GM18502 (cell line): Measurements from ENCODE around the gene ARHGAP24.
A peak's percentile ranks its signal among the peaks of the same experiment; 100 is the strongest.
"Not testable (repeated sequence)": the region's sequence is repeated elsewhere in the genome, so short reads cannot be mapped to it uniquely, and the experiment has no call there.

ENCODE experiments used
- ATAC-seq: cut with Tn5 transposase; IDR thresholded peaks from one replicate; pipeline ENCODE4 v1.9.1; 2021; ENCODE audit warnings: mild to moderate bottlenecking; ENCODE audit not compliant: unreplicated experiment, poor library complexity

The ARHGAP24 gene

GRCh38 chr4:85632981-85633380, 158.0 kb downstream of the ARHGAP24 start:
- ATAC-seq: no peak

DNA sequence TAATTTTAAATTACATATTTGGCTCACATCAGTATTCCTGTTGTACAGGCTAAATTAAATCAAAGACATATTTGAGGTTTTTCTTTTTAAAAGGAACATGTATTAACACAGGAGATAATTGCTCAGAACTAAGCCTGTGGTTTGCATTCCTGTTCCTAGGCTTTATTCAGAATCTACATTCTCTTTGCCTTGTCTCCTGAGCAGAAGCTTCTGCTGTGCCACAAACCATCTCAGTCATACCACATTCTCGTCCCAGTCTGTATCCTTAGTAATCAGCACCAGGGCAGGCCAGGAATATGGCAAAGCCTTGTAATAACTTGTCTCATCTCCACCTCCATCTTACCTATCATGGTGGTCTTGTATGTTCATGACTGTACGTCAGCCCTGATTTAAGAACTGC, 162.8 kb downstream of the ARHGAP24 start:
- ATAC-seq: no peak

DNA sequence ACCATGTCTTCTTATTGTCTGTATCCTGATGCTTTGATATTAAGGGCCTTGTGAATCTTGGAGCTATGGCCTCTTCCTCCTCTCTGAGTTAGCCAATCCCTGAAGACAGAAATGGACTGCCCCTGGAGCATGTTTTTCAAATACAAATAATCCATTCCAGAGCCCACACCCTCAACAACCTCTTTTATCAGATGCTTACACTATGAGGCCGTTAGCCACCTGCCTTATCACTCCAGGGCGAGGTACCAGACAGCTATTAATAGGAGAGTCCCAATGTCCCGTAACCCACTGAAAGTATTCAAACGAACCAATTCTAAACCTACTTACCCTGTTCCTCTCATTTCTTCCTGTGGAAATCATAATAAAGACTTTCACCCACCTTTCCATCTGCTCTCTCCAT, 165.0 kb downstream of the ARHGAP24 start:
- no peak for ATAC-seq

- peak; percentile 76 for ATAC-seq
These were observed 167.6 kb downstream of the ARHGAP24 start for GRCh38 chr4:85642356-85643100.

DNA sequence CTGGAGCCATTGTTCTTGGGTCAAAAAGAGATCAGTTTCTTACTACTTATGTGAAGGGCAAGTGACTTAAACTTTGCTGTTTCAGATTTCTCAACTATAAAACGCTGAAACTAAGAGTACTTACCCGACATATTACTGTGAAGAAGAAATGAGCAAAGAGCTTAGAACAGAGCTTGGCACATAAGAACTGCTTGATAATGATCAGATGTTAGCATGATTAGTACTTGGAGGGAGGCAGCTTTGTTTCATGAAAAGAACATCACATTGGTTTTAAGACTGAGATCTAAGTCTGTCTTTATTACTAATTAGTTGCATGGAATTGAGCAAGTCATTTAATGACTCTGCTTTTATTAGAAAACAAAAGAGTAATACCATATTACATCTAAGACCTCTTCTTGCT, 169.1 kb downstream of the ARHGAP24 start:
- no peak for ATAC-seq

- no peak for ATAC-seq
These were observed 176.0 kb downstream of the ARHGAP24 start for GRCh38 chr4:85650908-85651307.

DNA sequence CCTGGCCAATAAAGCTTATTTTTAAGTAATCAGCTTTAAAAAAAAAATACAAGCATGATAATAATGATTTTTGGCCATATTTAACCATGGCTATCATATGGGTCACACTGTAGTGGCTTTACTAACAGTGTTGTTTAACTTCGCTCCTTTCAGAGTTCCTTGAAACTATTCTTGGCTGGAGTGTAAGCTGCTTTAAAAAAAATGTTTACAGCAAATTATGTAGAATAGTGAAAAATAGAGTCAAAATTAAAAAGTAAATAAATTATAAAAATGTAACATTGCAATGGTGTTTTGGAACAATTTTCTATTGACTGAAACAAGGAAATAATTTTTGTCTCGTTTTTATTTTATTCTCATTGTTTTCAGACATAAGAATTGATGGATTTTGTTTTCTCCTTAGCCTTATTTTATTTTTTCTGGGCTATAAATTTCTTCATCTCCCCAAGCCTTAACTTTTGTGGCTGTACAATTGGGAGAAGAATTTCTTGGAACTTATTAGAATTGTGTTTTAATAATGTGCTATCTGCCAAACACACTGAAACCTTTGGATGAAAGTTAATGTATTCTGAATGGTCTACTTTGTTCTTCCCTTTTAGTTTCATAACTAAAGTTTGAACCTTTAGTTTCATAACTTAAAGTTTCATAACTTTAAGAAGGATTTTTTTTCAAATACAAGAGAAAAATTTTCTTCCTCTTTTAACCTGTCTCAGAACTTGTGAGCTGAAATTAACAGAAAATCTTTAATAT, 182.0 kb downstream of the ARHGAP24 start:
- no peak for ATAC-seq

GRCh38 chr4:85658766-85659439, 184.0 kb downstream of the ARHGAP24 start:
- no peak for ATAC-seq

DNA sequence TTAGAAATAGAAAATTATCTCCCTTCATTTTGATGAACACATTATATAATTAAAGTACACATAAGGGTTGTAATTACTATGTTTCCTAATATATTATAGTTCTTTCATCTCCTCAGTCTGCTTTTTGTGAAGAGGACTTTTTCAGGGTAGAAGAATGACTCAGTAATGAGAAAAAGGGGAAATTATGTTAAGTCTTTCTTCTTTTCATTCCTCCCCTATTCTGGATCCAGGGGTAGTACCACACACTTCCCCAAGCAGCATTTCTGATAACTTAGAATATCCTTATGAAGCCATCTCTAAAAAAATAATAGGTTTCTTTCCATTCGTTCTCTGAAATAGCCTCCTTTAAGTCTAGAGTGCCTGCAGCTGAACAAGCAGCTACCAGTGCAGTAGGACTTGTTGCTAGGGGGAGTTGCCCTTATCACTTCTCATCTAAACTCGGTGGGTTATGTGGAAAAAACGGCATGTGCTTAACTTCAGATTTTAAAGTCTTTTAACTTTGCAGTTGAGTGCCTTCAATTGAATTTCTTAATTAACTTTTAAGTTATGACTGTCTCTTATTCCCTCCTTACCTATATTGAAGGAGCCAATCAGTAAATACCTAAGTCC, 184.8 kb downstream of the ARHGAP24 start:
- ATAC-seq: no peak

DNA sequence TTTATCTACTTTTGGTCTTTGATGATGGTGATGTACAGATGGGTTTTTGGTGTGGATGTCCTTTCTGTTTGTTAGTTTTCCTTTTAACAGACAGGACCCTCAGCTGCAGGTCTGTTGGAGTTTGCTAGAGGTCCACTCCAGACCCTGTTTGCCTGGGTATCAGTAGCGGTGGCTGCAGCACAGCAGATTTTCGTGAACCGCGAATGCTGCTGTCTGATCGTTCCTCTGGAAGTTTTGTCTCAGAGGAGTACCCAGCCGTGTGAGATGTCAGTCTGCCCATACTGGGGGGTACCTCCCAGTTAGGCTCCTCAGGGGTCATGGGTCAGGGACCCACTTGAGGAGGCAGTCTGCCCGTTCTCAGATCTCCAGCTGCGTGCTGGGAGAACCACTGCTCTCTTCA, 191.7 kb downstream of the ARHGAP24 start:
- not testable (repeated sequence) for ATAC-seq

- ATAC-seq: no peak
These were observed 194.3 kb downstream of the ARHGAP24 start for GRCh38 chr4:85669204-85669603.

- ATAC-seq: no peak
These were observed 195.1 kb downstream of the ARHGAP24 start for GRCh38 chr4:85669992-85670548.

- ATAC-seq: no peak
These were observed 196.2 kb downstream of the ARHGAP24 start for GRCh38 chr4:85671120-85671519.

DNA sequence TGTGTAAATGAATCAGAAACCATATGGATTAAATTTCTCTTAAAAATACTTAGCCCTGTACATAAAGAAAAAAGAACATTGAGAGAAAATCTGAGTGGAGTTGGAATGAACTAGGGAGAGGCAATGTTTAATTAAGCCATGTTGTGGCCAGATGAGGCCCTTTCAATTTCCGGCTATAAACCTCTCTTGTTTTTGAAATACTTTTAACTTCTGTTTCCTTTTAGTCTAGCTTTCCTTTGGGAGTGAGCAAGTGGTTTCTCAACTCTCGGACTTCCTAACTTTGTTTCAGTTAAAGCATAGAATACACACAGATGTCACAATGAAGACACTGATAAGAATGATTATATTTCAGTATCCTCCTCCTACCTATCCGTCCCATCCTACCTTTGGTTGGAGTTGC, 197.2 kb downstream of the ARHGAP24 start:
- ATAC-seq: no peak

DNA sequence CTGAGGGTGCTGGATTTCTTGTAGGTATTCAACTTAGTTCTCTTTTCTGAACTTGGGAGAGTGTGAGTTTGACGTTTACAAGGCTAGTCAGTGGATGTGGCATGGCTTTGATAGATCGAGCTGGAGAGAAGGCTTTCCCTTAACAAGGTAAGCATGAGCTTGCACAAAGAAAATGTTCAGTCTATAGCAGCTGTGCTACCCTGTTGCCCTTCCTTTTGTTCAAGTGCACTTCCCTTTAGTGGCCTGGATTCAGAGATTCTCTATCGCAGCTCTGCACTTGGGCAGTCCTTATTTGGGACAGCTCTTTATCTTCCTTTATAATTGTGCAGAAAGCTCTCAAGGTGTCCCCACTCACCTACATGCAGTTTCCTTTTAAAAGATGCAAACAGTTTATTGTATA, 198.0 kb downstream of the ARHGAP24 start:
- ATAC-seq: no peak

DNA sequence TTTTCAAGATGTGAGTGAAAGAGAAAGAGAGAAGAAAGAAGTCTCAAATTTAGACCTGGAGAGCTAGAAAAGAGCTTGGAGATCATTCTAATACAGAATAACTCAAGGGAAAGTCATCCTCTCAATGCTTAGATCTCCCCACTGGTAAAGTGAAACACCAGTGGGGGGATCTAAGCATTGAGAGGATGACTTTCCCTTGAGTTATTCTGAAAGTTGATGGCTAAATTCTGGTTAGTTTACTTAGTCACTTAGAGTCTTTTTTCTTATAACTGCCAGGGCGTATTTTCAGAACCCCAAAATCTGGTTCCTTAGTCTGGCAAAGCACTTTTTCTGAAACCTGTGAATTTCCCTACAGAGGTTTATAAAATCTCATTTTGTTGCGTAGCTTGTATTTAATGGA, 198.6 kb downstream of the ARHGAP24 start:
- no peak for ATAC-seq

- ATAC-seq: no peak
These were observed 200.4 kb downstream of the ARHGAP24 start for GRCh38 chr4:85675076-85676049.

GRCh38 chr4:85676050-85676425, 201.1 kb downstream of the ARHGAP24 start:
- ATAC-seq: no peak

- no peak for ATAC-seq
These were observed 202.1 kb downstream of the ARHGAP24 start for GRCh38 chr4:85676850-85677590.
